Heart left ventricle (tissue), 13 donors: ENCODE results near the gene IVD.

Experiments
- POLR2A ChIP-seq, 2 donors: fragments of 450-650 bp; IDR thresholded peaks; one replicate each; pipeline ENCODE4 v1.6.1; 2017; ENCODE audit warnings: antibody characterized with exemption in 2 of 2, mild to moderate bottlenecking in 2 of 2, moderate library complexity in 2 of 2
- TF ChIP-seq, protein P1 (sequence below), 12 donors: fragments of 200-600 bp; sonication (generic) in 4 of 12; IDR thresholded peaks; one replicate each; pipeline versions ENCODE4 v1.5.0 to v1.8.0; 2018 to 2022; ENCODE audit warnings: antibody characterized with exemption in 12 of 12, mild to moderate bottlenecking in 5 of 12
- donor health status: ischemic (EF 13 %, LVEDD 7.1; RV severe dilation, severe dysfunction).
- donor health status: DM: no; HTN: yes; CAD: no.
- donor health status: DM: no; HTN: no; CAD: no.
- donor health status: ischemic (EF 25% LVEDD 6.9; RV normal size, moderate dysfunction).
- donor health status: ischemic (EF 25% LVEDD 5.7; RV mildly dilated, moderate dysfunction).
- donor health status: ischemic (EF 35%, LVEDD 5.7; RV mildly dilated, moderate dysfunction).
- donor health status: nonischemic (EF 11% LVEDD 7.7; RV severe dilation, severe dysfunction).
- donor health status: DM: yes; HTN: yes; CAD: no.
- donor health status: PGD.
- donor health status: ischemic (EF 29% LVEDD 5.4; RV normal size, mild dysfunction).
- donor health status: nonischemic (EF 23%, LVEDD 6.1; RV moderate dilation, normal function).

DNA sequence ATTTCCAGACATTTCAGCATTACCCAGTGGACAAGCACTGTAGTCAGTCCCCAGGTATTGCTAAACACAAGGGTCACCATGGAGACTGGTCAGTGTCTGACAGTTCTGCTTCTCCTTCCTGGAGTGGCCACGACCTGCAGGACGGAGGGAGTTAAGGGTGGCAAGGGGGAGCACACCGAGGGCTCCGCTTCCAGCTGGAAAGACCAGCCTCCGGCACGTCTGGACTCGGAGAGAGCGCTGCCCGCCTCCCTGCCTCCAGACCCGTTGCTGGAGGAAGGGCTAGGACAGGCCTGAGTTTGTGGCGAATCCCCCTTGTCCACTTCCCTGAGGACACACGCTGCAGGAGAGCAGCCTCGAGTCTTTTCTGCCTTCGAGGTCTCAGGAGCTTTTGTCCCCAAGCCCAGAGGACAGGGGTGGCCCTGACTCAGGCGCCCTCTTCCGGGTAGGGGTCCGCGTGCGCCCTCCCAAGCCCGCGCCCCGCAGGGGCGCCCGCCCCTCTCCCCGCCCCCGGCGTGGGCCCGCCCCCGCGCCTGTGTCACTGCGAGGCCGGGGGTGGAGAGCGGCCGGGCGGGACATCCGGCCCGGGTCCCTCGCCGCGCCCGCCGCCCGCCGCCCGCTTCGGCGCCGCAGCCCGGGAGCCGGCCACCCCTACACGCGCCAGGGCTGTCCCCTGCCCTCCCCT lies 65.0 kb downstream of the IVD start, which contains the start of gene CHST14:
- TF ChIP-seq, protein P1, sequence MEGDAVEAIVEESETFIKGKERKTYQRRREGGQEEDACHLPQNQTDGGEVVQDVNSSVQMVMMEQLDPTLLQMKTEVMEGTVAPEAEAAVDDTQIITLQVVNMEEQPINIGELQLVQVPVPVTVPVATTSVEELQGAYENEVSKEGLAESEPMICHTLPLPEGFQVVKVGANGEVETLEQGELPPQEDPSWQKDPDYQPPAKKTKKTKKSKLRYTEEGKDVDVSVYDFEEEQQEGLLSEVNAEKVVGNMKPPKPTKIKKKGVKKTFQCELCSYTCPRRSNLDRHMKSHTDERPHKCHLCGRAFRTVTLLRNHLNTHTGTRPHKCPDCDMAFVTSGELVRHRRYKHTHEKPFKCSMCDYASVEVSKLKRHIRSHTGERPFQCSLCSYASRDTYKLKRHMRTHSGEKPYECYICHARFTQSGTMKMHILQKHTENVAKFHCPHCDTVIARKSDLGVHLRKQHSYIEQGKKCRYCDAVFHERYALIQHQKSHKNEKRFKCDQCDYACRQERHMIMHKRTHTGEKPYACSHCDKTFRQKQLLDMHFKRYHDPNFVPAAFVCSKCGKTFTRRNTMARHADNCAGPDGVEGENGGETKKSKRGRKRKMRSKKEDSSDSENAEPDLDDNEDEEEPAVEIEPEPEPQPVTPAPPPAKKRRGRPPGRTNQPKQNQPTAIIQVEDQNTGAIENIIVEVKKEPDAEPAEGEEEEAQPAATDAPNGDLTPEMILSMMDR (IDR thresholded peaks at IDR 0.05), result no peak
- peak in 1 of 2 donors; percentile 26 for TF ChIP-seq POLR2A (IDR thresholded peaks at IDR 0.05)
